Parathyroid adenoma (tissue), 2 donors: ENCODE measurements around the gene GHDC.
"Not testable (repeated sequence)": the region's sequence is repeated elsewhere in the genome, so short reads cannot be mapped to it uniquely, and the experiment has no call there.

Experiments used
- H2AFZ ChIP-seq: fragments of 300-600 bp; sonication (generic); one replicate; pipeline ENCODE4 v1.7.0; 2017; ENCODE audit warnings: antibody characterized with exemption, mild to moderate bottlenecking
- H3K27ac ChIP-seq: fragments of 300-600 bp; sonication (generic); one replicate; pipeline ENCODE4 v1.7.0; 2017
- H3K27me3 ChIP-seq: fragments of 300-600 bp; sonication (generic); one replicate; pipeline ENCODE4 v1.7.0; 2017; ENCODE audit warnings: low read length; ENCODE audit not compliant: control insufficient read depth, insufficient read depth
- H3K36me3 ChIP-seq: fragments of 300-600 bp; sonication (generic); one replicate; pipeline ENCODE4 v1.7.0; 2017; ENCODE audit warnings: low read length; ENCODE audit not compliant: control insufficient read depth, insufficient read depth
- H3K4me1 ChIP-seq: fragments of 300-600 bp; sonication (generic); one replicate; pipeline ENCODE4 v1.7.0; 2017; ENCODE audit warnings: control low read depth
- H3K4me2 ChIP-seq: fragments of 300-600 bp; sonication (generic); one replicate; pipeline ENCODE4 v1.7.0; 2017; ENCODE audit warnings: low read length
- H3K4me3 ChIP-seq: fragments of 300-600 bp; sonication (generic); one replicate; pipeline ENCODE4 v1.7.0; 2017; ENCODE audit warnings: low read depth, low read length
- H3K79me2 ChIP-seq: fragments of 300-600 bp; sonication (generic); one replicate; pipeline ENCODE4 v1.7.0; 2017; ENCODE audit warnings: control low read depth
- H3K9ac ChIP-seq: fragments of 300-600 bp; sonication (generic); one replicate; pipeline ENCODE4 v1.7.0; 2017; ENCODE audit warnings: mild to moderate bottlenecking
- H3K9me3 ChIP-seq: fragments of 300-600 bp; sonication (generic); one replicate; pipeline ENCODE4 v1.7.0; 2017; ENCODE audit warnings: low read length; ENCODE audit not compliant: control insufficient read depth
- CTCF ChIP-seq: fragments of 300-600 bp; sonication (generic); IDR thresholded peaks from one replicate; pipeline ENCODE4 v1.7.0; 2017; ENCODE audit warnings: antibody characterized with exemption, mild to moderate bottlenecking
- donor health status: primary hyperparathyroidism.

Gene GHDC

GRCh38 chr17:42153919-42154742, 40.2 kb downstream of the GHDC start:
- peak overlapping the region; percentile 79 for H3K9ac ChIP-seq
- H3K4me2 ChIP-seq, result peak overlapping the region; percentile 94
- H3K36me3 ChIP-seq, result no peaks in the 10 kb centered on the region
- no peaks in the 10 kb centered on the region for H3K27me3 ChIP-seq
- no peaks in the 10 kb centered on the region for H3K9me3 ChIP-seq
- H3K27ac ChIP-seq, result peak overlapping the region; percentile 29
- TF ChIP-seq CTCF, result no peak
- peak overlapping the region; percentile 99 for H3K4me3 ChIP-seq
- peak overlapping the region; percentile 71 for H2AFZ ChIP-seq
- peaks cover 3% of the 10 kb centered on the region for H3K4me1 ChIP-seq
- peaks cover 42% of the 10 kb centered on the region for H3K79me2 ChIP-seq

DNA sequence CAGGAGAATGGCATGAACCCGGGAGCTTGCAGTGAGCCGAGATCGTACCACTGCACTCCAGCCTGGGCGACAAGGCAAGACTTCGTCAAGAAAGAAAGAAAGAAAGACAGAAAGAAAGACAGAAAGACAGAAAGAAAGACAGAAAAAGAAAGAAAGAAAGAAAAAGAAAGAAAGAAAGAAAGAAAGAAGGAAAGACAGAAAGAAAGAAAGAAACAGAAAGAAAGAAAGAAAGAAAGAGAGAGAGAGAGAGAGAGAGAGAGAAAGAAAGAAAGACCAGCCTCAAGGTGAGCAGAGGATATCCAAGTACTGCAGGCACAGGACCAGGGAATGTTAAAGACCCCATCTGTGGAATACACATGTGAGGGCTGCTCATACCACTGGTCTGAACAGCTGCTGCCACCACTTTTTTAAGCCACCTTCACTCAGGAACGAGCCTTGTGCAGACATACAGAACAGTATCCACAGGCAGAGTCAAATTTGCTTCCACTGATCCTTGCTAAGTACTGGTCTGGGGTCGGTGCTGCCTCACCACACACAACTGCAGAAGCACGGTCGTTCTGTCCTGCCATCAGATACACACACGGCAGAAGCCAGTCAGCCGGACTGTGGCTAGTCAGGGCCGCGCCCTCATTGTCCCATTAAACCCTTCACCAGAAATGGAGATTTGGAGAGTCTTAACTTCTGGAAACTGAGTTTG, 47.2 kb downstream of the GHDC start:
- no peak overlapping the region for H3K9ac ChIP-seq
- no peak overlapping the region for H3K4me2 ChIP-seq
- H3K4me3 ChIP-seq, result no peak overlapping the region
- H3K27ac ChIP-seq, result no peak overlapping the region
- TF ChIP-seq CTCF, result no peak
- H3K27me3 ChIP-seq, result no peaks in the 10 kb centered on the region
- no peak overlapping the region for H2AFZ ChIP-seq
- peaks cover 5% of the 10 kb centered on the region for H3K4me1 ChIP-seq
- peaks cover 48% of the 10 kb centered on the region for H3K79me2 ChIP-seq
- no peaks in the 10 kb centered on the region for H3K36me3 ChIP-seq
- H3K9me3 ChIP-seq, result no peaks in the 10 kb centered on the region

- not testable (repeated sequence) for H3K4me1 ChIP-seq, H3K4me2 ChIP-seq, H3K9ac ChIP-seq, H2AFZ ChIP-seq, H3K4me3 ChIP-seq, H3K27me3 ChIP-seq, H3K9me3 ChIP-seq, H3K36me3 ChIP-seq, H3K27ac ChIP-seq
- peaks cover 57% of the 10 kb centered on the region for H3K79me2 ChIP-seq
Measured at GRCh38 chr17:42143138-42143537, 51.2 kb downstream of the GHDC start.

DNA sequence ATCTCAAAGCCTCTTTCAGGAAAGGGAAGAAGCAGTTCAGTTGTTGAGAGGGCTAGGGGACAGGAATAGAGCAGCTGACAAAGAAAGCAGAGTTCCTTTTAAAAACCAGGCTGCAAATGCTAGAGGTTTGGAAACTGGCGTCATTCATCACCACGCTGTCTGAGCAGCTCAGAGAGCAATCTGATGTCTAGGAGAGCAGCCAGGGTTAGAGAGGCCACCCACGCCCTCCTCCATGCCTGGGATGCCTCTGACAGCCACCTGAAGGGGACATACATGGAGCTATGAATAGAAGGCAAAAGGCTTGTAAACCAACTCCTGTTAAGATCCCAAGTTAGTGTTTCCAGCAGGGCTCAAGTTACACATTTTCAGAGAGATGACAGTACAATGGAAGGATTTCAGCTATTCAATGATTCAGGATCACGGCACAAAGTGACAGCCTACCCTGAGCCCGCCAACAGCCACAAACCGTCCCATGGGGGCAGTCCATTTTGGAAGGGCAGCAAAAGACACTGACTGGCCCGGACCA, 51.9 kb downstream of the GHDC start:
- Histone ChIP-seq H3K36me3 (no peaks in the 10 kb centered on the region), H3K4me2 (no peak overlapping the region), H3K27ac (no peak overlapping the region), H3K9ac (no peak overlapping the region), H2AFZ (no peak overlapping the region), H3K27me3 (no peaks in the 10 kb centered on the region), H3K79me2 (peaks cover 64% of the 10 kb centered on the region), H3K9me3 (no peaks in the 10 kb centered on the region), H3K4me1 (peaks cover 5% of the 10 kb centered on the region), H3K4me3 (no peak overlapping the region)
- no peak for TF ChIP-seq CTCF

DNA sequence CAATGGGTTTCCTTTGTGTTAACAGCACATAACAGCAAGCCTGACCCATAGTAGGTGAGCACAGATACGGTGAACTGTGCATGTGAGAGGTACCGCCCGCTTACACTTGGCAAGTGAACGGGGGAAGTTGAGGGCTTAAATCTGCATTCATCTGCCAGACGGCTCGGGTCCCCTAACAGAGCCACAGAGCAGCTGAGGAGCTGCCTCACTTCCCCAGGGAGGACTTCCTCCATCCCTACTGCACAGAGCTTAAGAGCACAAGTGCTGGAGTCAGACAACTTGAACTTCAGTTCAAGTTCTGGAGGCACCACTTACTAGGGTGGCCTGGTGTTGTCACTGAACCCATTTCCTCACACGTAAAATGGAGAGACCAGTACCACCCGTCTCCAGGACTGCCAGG, 52.9 kb downstream of the GHDC start:
- no peaks in the 10 kb centered on the region for H3K9me3 ChIP-seq
- H2AFZ ChIP-seq, result no peak overlapping the region
- H3K27me3 ChIP-seq, result no peaks in the 10 kb centered on the region
- no peak for TF ChIP-seq CTCF
- peaks cover 68% of the 10 kb centered on the region for H3K79me2 ChIP-seq
- H3K4me3 ChIP-seq, result no peak overlapping the region
- H3K9ac ChIP-seq, result no peak overlapping the region
- peaks cover 5% of the 10 kb centered on the region for H3K4me1 ChIP-seq
- no peaks in the 10 kb centered on the region for H3K36me3 ChIP-seq
- H3K27ac ChIP-seq, result no peak overlapping the region
- H3K4me2 ChIP-seq, result no peak overlapping the region

- H3K9ac ChIP-seq, H3K36me3 ChIP-seq, H3K27ac ChIP-seq, H3K4me2 ChIP-seq, H3K9me3 ChIP-seq, H3K27me3 ChIP-seq, H2AFZ ChIP-seq, H3K4me3 ChIP-seq: not testable (repeated sequence)
- H3K4me1 ChIP-seq, result peaks cover 11% of the 10 kb centered on the region
- H3K79me2 ChIP-seq, result peaks cover 72% of the 10 kb centered on the region
Measured at GRCh38 chr17:42140690-42141089, 53.6 kb downstream of the GHDC start.
